PFSK-1 (cell line): ENCODE data around the gene ULK3.

Experiments
- POLR2AphosphoS5 ChIP-seq: IDR thresholded peaks from 2 replicates; pipeline ENCODE4 v1.6.1; 2012; ENCODE audit warnings: low read depth, mild to moderate bottlenecking, control low read depth, low read length, moderate library complexity
- SIN3A ChIP-seq: IDR thresholded peaks from 2 replicates; pipeline ENCODE4 v1.6.1; 2012; ENCODE audit warnings: mild to moderate bottlenecking, low read length, moderate library complexity, borderline replicate concordance; ENCODE audit not compliant: insufficient read depth
- TAF1 ChIP-seq: IDR thresholded peaks from 2 replicates; pipeline ENCODE4 v1.6.1; 2012; ENCODE audit warnings: low read length, control low read depth, borderline replicate concordance; ENCODE audit not compliant: insufficient read depth
- TF ChIP-seq, protein P1 (sequence below), 2 experiments: IDR thresholded peaks; 2 replicates each; pipeline versions ENCODE4 v1.6.1 to v1.8.0; 2011 to 2012; ENCODE audit warnings: low read depth in 2 of 2, low read length in 2 of 2, control low read depth in 1 of 2, inconsistent platforms in 1 of 2, mild to moderate bottlenecking in 1 of 2, moderate library complexity in 1 of 2; ENCODE audit not compliant: insufficient read depth in 1 of 2

DNA sequence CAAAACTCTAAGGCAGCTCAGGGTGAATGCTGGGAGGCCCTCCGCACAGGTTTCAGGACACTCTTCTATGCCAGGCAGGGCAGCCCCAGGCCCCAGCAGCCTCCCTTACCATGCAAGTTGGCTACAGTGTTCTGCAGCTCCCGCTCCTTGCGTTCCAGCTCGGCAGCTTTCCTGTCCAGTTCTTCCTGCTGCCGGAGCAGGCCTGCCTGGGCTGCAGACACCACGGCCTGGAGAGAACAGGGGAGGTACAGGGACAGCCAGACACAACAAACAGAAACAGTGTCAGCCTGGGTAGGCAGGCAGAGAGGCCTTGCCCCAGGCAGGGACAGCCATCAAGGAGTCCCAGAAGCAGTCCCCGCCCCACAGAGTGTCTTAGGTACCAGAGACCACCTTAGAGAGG lies 9.0 kb upstream of the ULK3 start:
- no peak for TF ChIP-seq POLR2AphosphoS5
- no peak for TF ChIP-seq SIN3A
- TF ChIP-seq TAF1 = no peak
- TF ChIP-seq, protein P1, sequence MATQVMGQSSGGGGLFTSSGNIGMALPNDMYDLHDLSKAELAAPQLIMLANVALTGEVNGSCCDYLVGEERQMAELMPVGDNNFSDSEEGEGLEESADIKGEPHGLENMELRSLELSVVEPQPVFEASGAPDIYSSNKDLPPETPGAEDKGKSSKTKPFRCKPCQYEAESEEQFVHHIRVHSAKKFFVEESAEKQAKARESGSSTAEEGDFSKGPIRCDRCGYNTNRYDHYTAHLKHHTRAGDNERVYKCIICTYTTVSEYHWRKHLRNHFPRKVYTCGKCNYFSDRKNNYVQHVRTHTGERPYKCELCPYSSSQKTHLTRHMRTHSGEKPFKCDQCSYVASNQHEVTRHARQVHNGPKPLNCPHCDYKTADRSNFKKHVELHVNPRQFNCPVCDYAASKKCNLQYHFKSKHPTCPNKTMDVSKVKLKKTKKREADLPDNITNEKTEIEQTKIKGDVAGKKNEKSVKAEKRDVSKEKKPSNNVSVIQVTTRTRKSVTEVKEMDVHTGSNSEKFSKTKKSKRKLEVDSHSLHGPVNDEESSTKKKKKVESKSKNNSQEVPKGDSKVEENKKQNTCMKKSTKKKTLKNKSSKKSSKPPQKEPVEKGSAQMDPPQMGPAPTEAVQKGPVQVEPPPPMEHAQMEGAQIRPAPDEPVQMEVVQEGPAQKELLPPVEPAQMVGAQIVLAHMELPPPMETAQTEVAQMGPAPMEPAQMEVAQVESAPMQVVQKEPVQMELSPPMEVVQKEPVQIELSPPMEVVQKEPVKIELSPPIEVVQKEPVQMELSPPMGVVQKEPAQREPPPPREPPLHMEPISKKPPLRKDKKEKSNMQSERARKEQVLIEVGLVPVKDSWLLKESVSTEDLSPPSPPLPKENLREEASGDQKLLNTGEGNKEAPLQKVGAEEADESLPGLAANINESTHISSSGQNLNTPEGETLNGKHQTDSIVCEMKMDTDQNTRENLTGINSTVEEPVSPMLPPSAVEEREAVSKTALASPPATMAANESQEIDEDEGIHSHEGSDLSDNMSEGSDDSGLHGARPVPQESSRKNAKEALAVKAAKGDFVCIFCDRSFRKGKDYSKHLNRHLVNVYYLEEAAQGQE (IDR thresholded peaks at IDR 0.05; ENCODE audit: insufficient read depth in 1 of 2, low read depth in 2 of 2, low read length in 2 of 2) = no peak
